Effector memory CD8-positive, alpha-beta T cell (primary cell): ENCODE data around the gene ATP5PB.

Experiments used
- ATAC-seq: fragments of 150-1000 bp; cut with Tn5 transposase; replicated peaks from 2 replicates; pipeline ENCODE4 v1.10.0; 2021; ENCODE audit warnings: mild to moderate bottlenecking, moderate library complexity
- DNase-seq, 3 experiments: peaks; one replicate each; pipeline ENCODE4 v3.0.0; 2021
- H3K27ac Mint-ChIP-seq, 2 donors: one replicate each; pipeline ENCODE4 v1.8.0; 2022; ENCODE audit warnings: mild to moderate bottlenecking in 2 of 2, mixed read lengths in 2 of 2, moderate library complexity in 2 of 2
- H3K27me3 Mint-ChIP-seq, 2 donors: one replicate each; pipeline ENCODE4 v1.8.0; 2022; ENCODE audit warnings: mixed read lengths in 2 of 2
- H3K36me3 Mint-ChIP-seq: one replicate; pipeline ENCODE4 v1.8.0; 2022; ENCODE audit warnings: mild to moderate bottlenecking, moderate library complexity, mixed read lengths; ENCODE audit not compliant: insufficient read depth
- H3K4me1 Mint-ChIP-seq, 2 donors: one replicate each; pipeline ENCODE4 v1.8.0; 2022; ENCODE audit warnings: low read depth in 2 of 2, mixed read lengths in 2 of 2
- H3K4me3 Mint-ChIP-seq, 2 donors: one replicate each; pipeline ENCODE4 v1.8.0; 2022; ENCODE audit warnings: mild to moderate bottlenecking in 2 of 2, mixed read lengths in 2 of 2, moderate library complexity in 2 of 2
- H3K9me3 Mint-ChIP-seq, 2 donors: one replicate each; pipeline ENCODE4 v1.8.0; 2022; ENCODE audit warnings: mixed read lengths in 2 of 2

The ATP5PB gene

DNA sequence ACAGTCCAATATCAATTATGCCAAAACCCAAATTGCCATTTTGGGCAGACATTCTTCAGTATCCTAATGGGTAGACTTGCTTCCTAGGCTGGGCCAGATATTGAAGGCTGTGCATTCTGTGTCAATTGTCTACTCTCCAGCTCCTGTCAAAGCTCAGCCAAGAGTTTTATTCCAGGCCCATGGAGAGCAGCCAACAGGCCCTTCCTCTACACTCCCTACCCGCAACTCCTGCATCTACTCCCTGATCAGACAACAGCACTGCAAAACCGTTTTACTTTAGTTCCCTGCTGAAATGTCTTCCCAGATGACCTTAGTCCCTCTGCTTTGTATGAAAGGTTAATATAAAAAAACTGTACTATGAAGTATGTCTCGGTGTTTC is 60.7 kb downstream of the ATP5PB start:
- Mint-ChIP-seq H3K27ac (no peak overlapping the region), H3K36me3 (no peaks in the 10 kb centered on the region), H3K27me3 (no peaks in the 10 kb centered on the region), H3K4me1 (peaks cover 24 to 31% of the 10 kb centered on the region in 2 donors), H3K9me3 (no peaks in the 10 kb centered on the region), H3K4me3 (no peak overlapping the region)
- DNase-seq (no peak), ATAC-seq (no peak)

- peaks cover 14 to 31% of the 10 kb centered on the region in 2 donors for H3K4me1 Mint-ChIP-seq
- DNase-seq = no peak
- no peak for ATAC-seq
- H3K4me3 Mint-ChIP-seq = no peak overlapping the region
- no peaks in the 10 kb centered on the region for H3K36me3 Mint-ChIP-seq
- H3K27ac Mint-ChIP-seq = no peak overlapping the region
- no peaks in the 10 kb centered on the region for H3K27me3 Mint-ChIP-seq
- H3K9me3 Mint-ChIP-seq = no peaks in the 10 kb centered on the region
These were observed 62.1 kb downstream of the ATP5PB start for GRCh38 chr1:111511370-111511769.
